HepG2 (cell line): Measurements from ENCODE around the gene NR2C1. TPM values are rescaled to one million over a fixed set of nuclear protein-coding genes. Genes with fewer than 3 reads are reported as not detected.

Experiments
- ATAC-seq: fragments of 200-7000 bp; cut with Tn5 transposase; 3 replicates; pipeline ENCODE4 v1.9.1; 2020; ENCODE audit warnings: mild to moderate bottlenecking, moderate library complexity
- BruUV-seq: library from RNA; stranded (reverse); fragments of 400-500 nt; replicated peaks from 2 replicates; lab custom pipeline; 2021; lab: Mats Ljungman, UMichigan
- CTCF ChIA-PET: fragments of 300-600 bp; formaldehyde crosslinking; extraction: SDS; loops from one replicate; lab custom pipeline; 2021; ENCODE audit warnings: low total read pairs, inconsistent platforms, low intra/inter-chr PET ratio; lab: Yijun Ruan, JAX
- POLR2A ChIA-PET: fragments of 350-600 bp; sonication (Branson Sonifier 250); formaldehyde crosslinking; loops from one replicate; lab custom pipeline; 2020; ENCODE audit warnings: antibody characterized with exemption, inconsistent platforms; lab: Yijun Ruan, JAX
- DNase-seq: peaks from one replicate; pipeline ENCODE4 v3.0.0-alpha.2; 2015; ENCODE audit warnings: low spot score
- FAIRE-seq: peaks from 3 replicates; lab custom pipeline; 2011; peaks lifted over from hg19 to GRCh38; lab: Jason Lieb, UNC
- H2AFZ ChIP-seq: one replicate; pipeline ENCODE4 v1.6.1; 2011; ENCODE audit warnings: low read length, inconsistent platforms
- H3K27ac ChIP-seq: fragments of 300-600 bp; 3 replicates; pipeline ENCODE4 v1.8.0; 2011; ENCODE audit warnings: mixed run types, mild to moderate bottlenecking, mixed read lengths, low read length, inconsistent platforms; ENCODE audit not compliant: insufficient read depth; ENCODE audit errors: extremely low read length
- H3K27me3 ChIP-seq, 2 experiments: fragments of 200-600 bp in 1 of 2; 2 replicates in 1 of 2; 3 replicates in 1 of 2; pipeline versions ENCODE4 v1.6.0 to v1.8.0; 2011; ENCODE audit warnings: low read length in 2 of 2, mild to moderate bottlenecking in 2 of 2, moderate library complexity in 2 of 2, inconsistent platforms in 1 of 2; ENCODE audit not compliant: insufficient read depth in 2 of 2, control insufficient read depth in 1 of 2
- H3K36me3 ChIP-seq, 2 experiments: fragments of 200-600 bp in 1 of 2; replicated peaks in 1 of 2; 2 replicates in 1 of 2; 3 replicates in 1 of 2; pipeline versions ENCODE4 v1.5.1 to v1.8.0; 2011; ENCODE audit warnings: low read length in 2 of 2, inconsistent platforms in 1 of 2; ENCODE audit not compliant: insufficient read depth in 2 of 2, control insufficient read depth in 1 of 2
- H3K4me1 ChIP-seq: 2 replicates; pipeline ENCODE4 v1.5.1; 2012; ENCODE audit warnings: low read length, inconsistent platforms; ENCODE audit not compliant: insufficient read depth
- H3K4me2 ChIP-seq: 2 replicates; pipeline ENCODE4 v1.6.0; 2011; ENCODE audit warnings: low read depth, low read length, inconsistent platforms
- H3K4me3 ChIP-seq, 3 experiments: fragments of 200-600 bp in 1 of 3; sonication (generic), shearing (Covaris generic) in 1 of 3; replicated peaks in 1 of 3; 2 replicates each; pipeline ENCODE4 v1.5.1; 2011 to 2016; ENCODE audit warnings: low read length in 3 of 3, inconsistent platforms in 2 of 3, low read depth in 2 of 3, mild to moderate bottlenecking in 2 of 3, control low read depth in 1 of 3, mixed read lengths in 1 of 3; ENCODE audit not compliant: insufficient read depth in 1 of 3
- H3K79me2 ChIP-seq: one replicate; pipeline ENCODE4 v1.6.1; 2011; ENCODE audit warnings: low read length, inconsistent platforms; ENCODE audit not compliant: insufficient read depth
- H3K9ac ChIP-seq: 2 replicates; pipeline ENCODE4 v1.6.0; 2011; ENCODE audit warnings: mild to moderate bottlenecking, low read depth, low read length, inconsistent platforms; ENCODE audit not compliant: insufficient read depth
- H3K9me3 ChIP-seq: 2 replicates; pipeline ENCODE4 v1.5.1; 2012; ENCODE audit warnings: mild to moderate bottlenecking, low read length
- H4K20me1 ChIP-seq: 2 replicates; pipeline ENCODE4 v1.6.0; 2011; ENCODE audit warnings: inconsistent platforms, mild to moderate bottlenecking, low read length, moderate library complexity; ENCODE audit not compliant: insufficient read depth
- PATZ1 ChIP-seq: sonication (generic); formaldehyde crosslinking; IDR thresholded peaks from 2 replicates; pipeline ENCODE4 v1.4.0; 2020; ENCODE audit warnings: missing genetic modification reagents
- REST ChIP-seq, 2 experiments: IDR thresholded peaks; 2 replicates each; pipeline ENCODE4 v1.6.1; 2011 to 2012; ENCODE audit warnings: low read length in 2 of 2, borderline replicate concordance in 1 of 2, low read depth in 1 of 2, mild to moderate bottlenecking in 1 of 2, moderate library complexity in 1 of 2
- ZNF251 ChIP-seq: sonication (generic); formaldehyde crosslinking; IDR thresholded peaks from 2 replicates; pipeline ENCODE4 v1.9.0; 2021; ENCODE audit warnings: mild to moderate bottlenecking, missing genetic modification reagents
- WGBS: methylation state at CpG from one replicate; pipeline ENCODE4 v1.1.6; 2017; ENCODE audit warnings: low lambda C conversion rate; 5-methylcytosine and 5-hydroxymethylcytosine counted together
- in situ Hi-C: cut with HindIII; loops from 2 replicates; pipeline ENCODE4 v1.10.0; 2017; ENCODE audit warnings: low pct_unique_long_range_greater_than_20kb; ENCODE audit not compliant: extremely low pct_ligation_motif_present
- intact Hi-C: fragments of 100-400 bp; cut with micrococcal nuclease; formaldehyde crosslinking; loops from one replicate; pipeline ENCODE4 v1.10.0; 2022; ENCODE audit not compliant: unreplicated experiment
- polyA plus RNA-seq, 8 experiments: library from polyadenylated mRNA; depleted of rRNA in 3 of 8; stranded (reverse) in 7 of 8; unstranded in 1 of 8; fragments of >200 nt; fragmentation: Illumina TruSeq in 4 of 8; extraction: Trizol in 4 of 8; gene quantifications; 2 replicates each; pipeline versions ENCODE4 v1.2.1 to v1.2.3, GENCODE V29; 2011 to 2016; ENCODE audit warnings: low read depth in 4 of 8, missing spikeins in 1 of 8, mixed read lengths in 1 of 8; ENCODE audit not compliant: insufficient read depth in 1 of 8
- total RNA-seq, 5 experiments: library from RNA; depleted of rRNA; stranded (reverse); fragments of >200 nt; fragmentation: Illumina TruSeq; extraction: Trizol; gene quantifications; 2 replicates each; pipeline ENCODE4 v1.2.3, GENCODE V29; 2016; ENCODE audit warnings: low read depth in 1 of 5

The NR2C1 gene
- total and polyA plus RNA-seq, 2 of the 13 experiments (the other 11 are each of a cell fraction or from before 2014, with no cell fraction given), result 38.0 to 70.8 TPM

- intact Hi-C loops (no loop called here), in situ Hi-C loops (no loop called here)
- no TSS peak for BruUV-seq
- ChIA-PET POLR2A (no interaction called here), CTCF (no interaction called here)
- Histone ChIP-seq H3K4me3 (no peak overlapping the region), H3K27me3 (no peaks in the 10 kb centered on the region; a peak in 1 of 5 replicates), H3K4me1 (peaks cover 20% of the 10 kb centered on the region), H4K20me1 (no peaks in the 10 kb centered on the region), H3K9ac (no peak overlapping the region), H3K4me2 (no peak overlapping the region), H3K27ac (no peak overlapping the region), H3K36me3 (peaks cover 0 to 1% of the 10 kb centered on the region in 2 experiments; a peak in 1 of 5 replicates), H3K79me2 (peaks cover 13% of the 10 kb centered on the region), H3K9me3 (peaks cover 9% of the 10 kb centered on the region), H2AFZ (no peak overlapping the region)
- 71% methylated on average over 4 of the region's 4 CpGs for WGBS
- no peak for FAIRE-seq
- DNase-seq, result no peak
- TF ChIP-seq ZNF251 (CRISPR knock-in tag), result no peak
- no peak for TF ChIP-seq PATZ1 (CRISPR knock-in tag)
- TF ChIP-seq REST (IDR thresholded peaks at IDR 0.05; ENCODE audit: borderline replicate concordance in 1 of 2, low read depth in 1 of 2, low read length in 2 of 2), result no peak
- ATAC-seq, result no peak
These were observed 67.2 kb downstream of the NR2C1 start for GRCh38 chr12:95006206-95006605.
